Muscle of leg (tissue), 11 donors: Measurements from ENCODE around the gene KCNG2. TPM values are rescaled to one million over a fixed set of nuclear protein-coding genes. Genes with fewer than 3 reads are reported as not detected.

Source experiments
- DNase-seq: peaks from one replicate; pipeline ENCODE4 v3.0.0; 2013
- H3K27ac ChIP-seq: one replicate; pipeline ENCODE4 v1.5.1; 2013; ENCODE audit warnings: mild to moderate bottlenecking, low read length, control low read depth
- H3K27me3 ChIP-seq: one replicate; pipeline ENCODE4 v1.6.1; 2013; ENCODE audit warnings: low read length; ENCODE audit not compliant: control insufficient read depth, insufficient read depth
- H3K36me3 ChIP-seq: one replicate; pipeline ENCODE4 v1.6.1; 2013; ENCODE audit warnings: low read length; ENCODE audit not compliant: control insufficient read depth, insufficient read depth
- H3K4me1 ChIP-seq: one replicate; pipeline ENCODE4 v1.6.1; 2013; ENCODE audit warnings: low read length; ENCODE audit not compliant: control insufficient read depth, insufficient read depth
- H3K4me3 ChIP-seq: one replicate; pipeline ENCODE4 v1.5.1; 2013; ENCODE audit warnings: low read length, control low read depth
- H3K9me3 ChIP-seq: replicated peaks from 2 replicates; pipeline ENCODE4 v1.6.1; 2013; ENCODE audit warnings: low read depth, low read length; ENCODE audit not compliant: control insufficient read depth
- WGBS: methylation state at CpG from one replicate; pipeline ENCODE4 v1.1.5; 2013; ENCODE audit warnings: missing lambda C conversion rate; ENCODE audit not compliant: insufficient coverage; 5-methylcytosine and 5-hydroxymethylcytosine counted together
- polyA plus RNA-seq, 8 donors: library from polyadenylated mRNA; unstranded; fragments of 120-200 nt; gene quantifications; one replicate each; pipeline versions ENCODE4 v1.2.1 to v1.2.3, GENCODE V29; 2013; ENCODE audit warnings: inconsistent platforms in 1 of 8, low replicate concordance in 1 of 8; ENCODE audit not compliant: insufficient read length in 8 of 8, insufficient read depth in 1 of 8
- total RNA-seq: library from RNA; stranded (reverse); fragments of 120-200 nt; gene quantifications from one replicate; pipeline ENCODE4 v1.2.4, GENCODE V29; 2013

The KCNG2 gene
- total and polyA plus RNA-seq, 9 donors: 0.44 to 1.1 (median 0.63) TPM

DNA sequence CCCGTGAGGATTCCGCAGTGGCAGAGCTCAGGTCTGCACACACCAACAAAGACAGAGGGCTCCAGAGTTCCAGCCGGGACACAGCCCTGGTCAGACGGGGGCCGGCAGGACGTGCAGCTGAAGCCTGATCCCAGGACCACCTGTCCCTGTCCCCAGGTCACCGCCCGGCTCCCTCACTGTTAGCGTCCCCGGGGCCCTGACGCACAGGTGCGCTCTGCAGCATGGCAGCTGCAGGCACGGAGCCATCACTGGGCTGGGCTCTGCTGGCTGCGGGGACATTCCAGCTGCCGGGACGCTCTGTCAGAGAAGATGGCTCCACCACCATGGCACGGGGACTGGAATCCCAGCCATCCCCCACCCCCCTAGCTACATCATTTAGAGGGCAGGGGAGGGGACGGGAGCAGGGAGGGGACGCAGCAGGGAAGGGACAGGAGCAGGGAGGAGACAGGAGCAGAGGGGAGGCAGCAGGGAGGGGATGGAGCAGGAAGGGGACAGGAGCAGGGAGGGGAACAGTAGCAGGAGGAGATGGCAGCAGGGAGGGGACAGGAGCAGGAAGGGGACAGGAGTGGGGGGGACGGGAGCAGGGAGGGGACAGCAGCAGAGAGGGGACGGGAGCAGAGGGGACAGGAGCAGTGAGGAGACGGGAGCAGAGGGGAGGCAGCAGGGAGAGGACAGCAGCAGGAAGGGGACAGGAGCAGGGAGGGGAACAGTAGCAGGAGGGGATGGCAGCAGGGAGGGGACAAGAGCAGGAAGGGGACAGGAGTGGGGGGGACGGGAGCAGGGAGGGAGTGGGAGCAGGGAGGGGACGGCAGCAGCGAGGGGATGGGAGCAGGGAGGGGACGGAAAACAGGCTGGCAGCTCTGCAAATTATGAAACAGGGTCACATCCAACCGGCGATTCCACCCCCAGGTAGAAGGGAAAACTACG is 113.9 kb downstream of the KCNG2 start:
- H3K4me1 ChIP-seq: peaks cover 26% of the 10 kb centered on the region
- peak overlapping the region; percentile 42 for H3K27ac ChIP-seq
- H3K9me3 ChIP-seq: peaks cover 5% of the 10 kb centered on the region
- 48% methylated on average over 23 of the region's 29 CpGs for WGBS
- H3K27me3 ChIP-seq: no peaks in the 10 kb centered on the region
- H3K36me3 ChIP-seq: peaks cover 37% of the 10 kb centered on the region
- DNase-seq: peak; percentile 80
- no peak overlapping the region for H3K4me3 ChIP-seq

- WGBS: 84% methylated on average over 15 of the region's 20 CpGs
- H3K27ac ChIP-seq: no peak overlapping the region
- DNase-seq: peak; percentile 37
- H3K9me3 ChIP-seq: peaks cover 13% of the 10 kb centered on the region
- peaks cover 45% of the 10 kb centered on the region for H3K36me3 ChIP-seq
- no peaks in the 10 kb centered on the region for H3K27me3 ChIP-seq
- no peak overlapping the region for H3K4me3 ChIP-seq
- peaks cover 26% of the 10 kb centered on the region for H3K4me1 ChIP-seq
Measured at GRCh38 chr18:79912409-79912991, 114.8 kb downstream of the KCNG2 start.

DNA sequence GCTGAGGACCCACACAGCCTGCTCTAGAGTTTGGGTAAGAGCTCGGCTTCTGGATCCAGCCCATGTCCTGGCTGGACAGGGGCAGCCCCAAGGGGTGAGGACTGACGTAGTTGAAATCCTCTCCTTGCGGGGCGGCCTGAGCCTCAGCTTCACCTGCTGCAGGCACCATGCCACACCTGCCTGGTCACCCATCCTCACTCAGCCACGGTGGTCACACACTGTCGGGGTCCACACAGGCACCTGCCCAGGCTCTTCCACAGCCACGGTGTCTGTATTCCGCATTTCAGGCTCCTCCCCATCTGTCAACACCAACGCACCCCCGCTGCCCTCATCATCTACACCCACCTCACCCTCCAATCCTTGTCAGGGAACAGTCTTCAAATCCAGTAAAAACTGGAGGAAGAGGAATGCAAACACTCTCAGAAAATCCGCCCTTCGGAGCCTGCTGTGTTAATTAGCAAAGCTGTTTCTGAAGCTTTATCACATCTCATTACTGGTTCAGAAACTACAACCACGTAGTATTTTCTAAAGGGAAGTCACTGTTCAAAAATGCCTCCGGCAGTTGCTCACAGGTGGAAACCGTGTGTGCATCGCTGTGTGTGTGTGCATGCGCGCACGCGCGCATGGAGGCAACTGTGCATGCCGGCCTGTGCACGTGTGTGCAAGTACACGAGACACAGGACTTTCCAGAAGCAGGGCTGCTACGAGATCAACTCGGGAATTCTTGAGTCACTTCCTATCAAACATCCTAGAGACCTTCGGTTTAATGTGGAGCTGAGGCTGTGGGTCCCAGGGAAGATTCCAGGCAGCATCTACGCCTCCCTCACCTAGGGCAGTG is 115.5 kb downstream of the KCNG2 start:
- no peak for DNase-seq
- H3K27ac ChIP-seq: no peak overlapping the region
- 84% methylated on average over 22 of the region's 28 CpGs for WGBS
- no peak overlapping the region for H3K4me3 ChIP-seq
- peaks cover 26% of the 10 kb centered on the region for H3K4me1 ChIP-seq
- H3K9me3 ChIP-seq: peaks cover 13% of the 10 kb centered on the region
- H3K27me3 ChIP-seq: no peaks in the 10 kb centered on the region
- peaks cover 52% of the 10 kb centered on the region for H3K36me3 ChIP-seq

- WGBS: 83% methylated on average over 14 of the region's 20 CpGs
- H3K4me1 ChIP-seq: peaks cover 26% of the 10 kb centered on the region
- no peak for DNase-seq
- H3K36me3 ChIP-seq: peaks cover 63% of the 10 kb centered on the region
- no peak overlapping the region for H3K4me3 ChIP-seq
- no peaks in the 10 kb centered on the region for H3K27me3 ChIP-seq
- no peak overlapping the region for H3K27ac ChIP-seq
- H3K9me3 ChIP-seq: peaks cover 11% of the 10 kb centered on the region
Measured at GRCh38 chr18:79914614-79915160, 116.9 kb downstream of the KCNG2 start.

- no peak overlapping the region for H3K4me3 ChIP-seq
- DNase-seq: no peak
- peaks cover 63% of the 10 kb centered on the region for H3K36me3 ChIP-seq
- WGBS: 91% methylated on average over 42 of the region's 50 CpGs
- H3K9me3 ChIP-seq: peaks cover 11% of the 10 kb centered on the region
- no peak overlapping the region for H3K27ac ChIP-seq
- H3K27me3 ChIP-seq: no peaks in the 10 kb centered on the region
- H3K4me1 ChIP-seq: peaks cover 26% of the 10 kb centered on the region
Measured at GRCh38 chr18:79915161-79916127, 117.7 kb downstream of the KCNG2 start.

GRCh38 chr18:79916128-79916494 is 118.4 kb downstream of the KCNG2 start:
- Histone ChIP-seq H3K27ac (no peak overlapping the region), H3K9me3 (peaks cover 11% of the 10 kb centered on the region), H3K36me3 (peaks cover 59% of the 10 kb centered on the region), H3K27me3 (no peaks in the 10 kb centered on the region), H3K4me1 (peaks cover 21% of the 10 kb centered on the region), H3K4me3 (no peak overlapping the region)
- DNase-seq: no peak
- 83% methylated on average over 22 of the region's 26 CpGs for WGBS

- Histone ChIP-seq H3K27ac (no peak overlapping the region), H3K27me3 (no peaks in the 10 kb centered on the region), H3K9me3 (peaks cover 11% of the 10 kb centered on the region), H3K4me3 (no peak overlapping the region), H3K4me1 (peaks cover 16% of the 10 kb centered on the region), H3K36me3 (peaks cover 59% of the 10 kb centered on the region)
- 97% methylated on average over 13 of the region's 24 CpGs for WGBS
- no peak for DNase-seq
Measured at GRCh38 chr18:79916546-79917168, 118.9 kb downstream of the KCNG2 start.

DNA sequence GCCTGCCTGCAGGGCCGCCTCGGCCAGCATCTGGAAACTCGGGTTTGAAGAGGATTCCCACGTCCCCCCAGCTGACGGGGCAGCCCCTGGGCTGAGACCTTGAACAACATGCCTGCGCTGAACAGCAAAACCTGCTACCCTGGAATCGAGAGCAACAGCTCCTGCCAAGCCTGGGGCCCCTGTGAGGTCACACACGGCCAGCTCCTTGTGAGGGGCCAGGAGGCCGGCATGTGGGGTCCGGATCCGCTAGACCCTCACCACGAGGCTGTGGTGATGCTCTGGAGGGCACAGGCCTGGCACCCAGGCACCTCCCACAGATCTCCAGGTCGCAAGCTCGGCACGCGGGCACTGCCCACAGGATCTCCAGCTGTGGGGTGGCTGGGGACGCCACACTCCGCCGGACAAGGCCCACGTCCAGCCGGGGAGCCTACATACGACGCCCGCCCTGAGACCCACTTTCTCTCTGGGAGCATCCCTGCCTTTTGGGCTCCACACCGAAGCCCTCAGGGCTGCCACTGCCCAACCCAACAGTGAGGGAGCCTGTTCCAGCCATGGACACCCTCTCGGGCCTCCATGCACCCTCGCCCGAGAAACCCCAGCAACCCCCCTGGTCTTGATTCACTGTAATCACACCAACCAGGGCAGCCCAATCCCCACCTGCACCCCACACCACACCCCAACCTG is 119.6 kb downstream of the KCNG2 start:
- H3K9me3 ChIP-seq: peaks cover 11% of the 10 kb centered on the region
- no peak overlapping the region for H3K27ac ChIP-seq
- 94% methylated on average over 28 of the region's 28 CpGs for WGBS
- DNase-seq: no peak
- no peak overlapping the region for H3K4me3 ChIP-seq
- H3K4me1 ChIP-seq: peaks cover 9% of the 10 kb centered on the region
- peaks cover 59% of the 10 kb centered on the region for H3K36me3 ChIP-seq
- no peaks in the 10 kb centered on the region for H3K27me3 ChIP-seq
